Stimulated activated CD8-positive, alpha-beta memory T cell treated with anti-CD3 and anti-CD28 coated beads, Interleukin-15, amount 100 ng/mL, for 1 hour (primary cell): Measurements from ENCODE around the gene PCOLCE2.

Experiments used
- DNase-seq: peaks from one replicate; pipeline ENCODE4 v3.0.0-alpha.2; 2020; ENCODE audit warnings: low read depth

PCOLCE2 gene

GRCh38 chr3:142808103-142808917, 80.6 kb downstream of the PCOLCE2 start:
- no peak for DNase-seq

- DNase-seq = no peak
Measured at GRCh38 chr3:142802891-142803290, 86.0 kb downstream of the PCOLCE2 start.

GRCh38 chr3:142801746-142802145, 87.1 kb downstream of the PCOLCE2 start:
- no peak for DNase-seq

- DNase-seq = no peak
Measured at GRCh38 chr3:142796823-142797222, 92.1 kb downstream of the PCOLCE2 start.

GRCh38 chr3:142795332-142795731, 93.6 kb downstream of the PCOLCE2 start:
- no peak for DNase-seq

GRCh38 chr3:142794508-142794907, 94.4 kb downstream of the PCOLCE2 start:
- DNase-seq = no peak

- no peak for DNase-seq
Measured at GRCh38 chr3:142787719-142788118, 101.2 kb downstream of the PCOLCE2 start.

- DNase-seq = no peak
Measured at GRCh38 chr3:142785996-142786395, 102.9 kb downstream of the PCOLCE2 start.

- no peak for DNase-seq
Measured at GRCh38 chr3:142784228-142784627, 104.7 kb downstream of the PCOLCE2 start.

- no peak for DNase-seq
Measured at GRCh38 chr3:142782616-142783015, 106.3 kb downstream of the PCOLCE2 start.

- no peak for DNase-seq
Measured at GRCh38 chr3:142779591-142779990, 109.3 kb downstream of the PCOLCE2 start.

- no peak for DNase-seq
Measured at GRCh38 chr3:142778541-142778940, 110.3 kb downstream of the PCOLCE2 start.

- no peak for DNase-seq
Measured at GRCh38 chr3:142777927-142778326, 111.0 kb downstream of the PCOLCE2 start.

- DNase-seq = no peak
Measured at GRCh38 chr3:142768338-142768737, 120.5 kb downstream of the PCOLCE2 start.
